OCI-LY7 (cell line): ENCODE measurements around the gene STX8. TPM values are rescaled to one million over a fixed set of nuclear protein-coding genes. Genes with fewer than 3 reads are reported as not detected.

Source experiments
- BruUV-seq: library from RNA; stranded (reverse); fragments of 400-500 nt; replicated peaks from 2 replicates; lab custom pipeline; 2021; lab: Mats Ljungman, UMichigan
- CTCF ChIA-PET: fragments of 300-600 bp; sonication (Branson Sonifier 250); formaldehyde crosslinking; loops from one replicate; lab custom pipeline; 2022; ENCODE audit warnings: antibody characterized with exemption; ENCODE audit not compliant: unreplicated experiment; lab: Charles Lee
- POLR2A ChIA-PET: fragments of 300-600 bp; sonication (Branson Sonifier 250); formaldehyde crosslinking; loops from one replicate; lab custom pipeline; 2022; ENCODE audit warnings: antibody characterized with exemption; lab: Charles Lee
- DNase-seq: peaks from one replicate; pipeline ENCODE4 v3.0.0-alpha.2; 2015; ENCODE audit warnings: low spot score
- H2AFZ ChIP-seq: fragments of 200-600 bp; sonication (generic), shearing (Covaris generic); 2 replicates; pipeline ENCODE4 v1.6.1; 2014; ENCODE audit warnings: mild to moderate bottlenecking, antibody characterized with exemption, low read length, moderate library complexity
- H3K27ac ChIP-seq: fragments of 200-600 bp; sonication (generic); 2 replicates; pipeline ENCODE4 v1.5.1; 2014; ENCODE audit warnings: mixed run types, low read depth, mild to moderate bottlenecking, moderate library complexity, low read length, inconsistent platforms; ENCODE audit not compliant: poor library complexity, severe bottlenecking
- H3K36me3 ChIP-seq: fragments of 200-600 bp; sonication (generic); 2 replicates; pipeline ENCODE4 v1.6.1; 2014; ENCODE audit warnings: mild to moderate bottlenecking, antibody characterized with exemption, low read length, moderate library complexity, mixed read lengths; ENCODE audit not compliant: insufficient read depth
- H3K4me1 ChIP-seq: fragments of 200-600 bp; sonication (generic); 2 replicates; pipeline ENCODE4 v1.5.1; 2014; ENCODE audit warnings: mild to moderate bottlenecking, low read length; ENCODE audit not compliant: insufficient read depth, poor library complexity, severe bottlenecking
- H3K4me2 ChIP-seq: fragments of 200-600 bp; sonication (generic); 2 replicates; pipeline ENCODE4 v1.6.1; 2014; ENCODE audit warnings: mild to moderate bottlenecking, low read length
- H3K4me3 ChIP-seq: fragments of 200-600 bp; sonication (generic); 2 replicates; pipeline ENCODE4 v1.5.1; 2014; ENCODE audit warnings: mild to moderate bottlenecking, low read depth, low read length; ENCODE audit not compliant: poor library complexity, severe bottlenecking
- H3K79me2 ChIP-seq: fragments of 200-600 bp; sonication (generic); 2 replicates; pipeline ENCODE4 v1.6.1; 2016; ENCODE audit warnings: low read depth, mild to moderate bottlenecking, low read length, moderate library complexity, mixed read lengths; ENCODE audit not compliant: insufficient read depth
- H3K9me2 ChIP-seq: fragments of 200-600 bp; sonication (generic); 2 replicates; pipeline ENCODE4 v1.6.1; 2016; ENCODE audit warnings: mild to moderate bottlenecking, low read length, mixed read lengths; ENCODE audit not compliant: insufficient read depth
- H3K9me3 ChIP-seq: fragments of 200-600 bp; sonication (generic); 2 replicates; pipeline ENCODE4 v1.6.1; 2014; ENCODE audit warnings: mild to moderate bottlenecking, mixed run types, low read length, mixed read lengths
- H4K20me1 ChIP-seq: fragments of 200-600 bp; sonication (generic); 2 replicates; pipeline ENCODE4 v1.6.1; 2014; ENCODE audit warnings: mild to moderate bottlenecking, antibody characterized with exemption, low read length, moderate library complexity, mixed read lengths; ENCODE audit not compliant: insufficient read depth
- CTCF ChIP-seq: fragments of 200-600 bp; sonication (generic); conservative IDR thresholded peaks from 2 replicates; pipeline ENCODE4 v1.5.1; 2014; ENCODE audit warnings: mild to moderate bottlenecking, antibody characterized with exemption, low read length, moderate library complexity, mixed read lengths
- EZH2phosphoT487 ChIP-seq: fragments of 200-600 bp; sonication (generic); IDR thresholded peaks from 2 replicates; pipeline ENCODE4 v1.6.1; 2018; ENCODE audit warnings: low read depth, borderline replicate concordance, mild to moderate bottlenecking, mixed run types, antibody characterized with exemption, low read length, moderate library complexity, mixed read lengths
- intact Hi-C: fragments of 100-400 bp; cut with micrococcal nuclease; formaldehyde crosslinking; loops from one replicate; pipeline ENCODE4 v1.10.0; 2022; ENCODE audit not compliant: unreplicated experiment
- total RNA-seq, 2 experiments: library from RNA; depleted of rRNA in 1 of 2; stranded (reverse); fragments of >200 nt in 1 of 2; shearing (Covaris generic) in 1 of 2; gene quantifications; 2 replicates each; pipeline ENCODE4 v1.2.3, GENCODE V29; 2014 to 2022

Gene STX8
- total RNA-seq, 2 experiments from 2014 or later, result 56.7 to 69.0 TPM

- CTCF ChIA-PET, result no interaction called here
- no peak for DNase-seq
- intact Hi-C loops, result no loop called here
These were observed 300.6 kb downstream of the STX8 start for GRCh38 chr17:9274973-9275372.

GRCh38 chr17:9273428-9274391 is 301.9 kb downstream of the STX8 start:
- intact Hi-C loops, result no loop called here
- Histone ChIP-seq H3K4me1 (no peaks in the 10 kb centered on the region), H3K79me2 (no peaks in the 10 kb centered on the region), H3K4me2 (no peak overlapping the region), H3K36me3 (no peaks in the 10 kb centered on the region), H4K20me1 (no peaks in the 10 kb centered on the region), H3K4me3 (no peak overlapping the region), H3K9me3 (no peaks in the 10 kb centered on the region), H2AFZ (no peak overlapping the region), H3K9me2 (no peaks in the 10 kb centered on the region), H3K27ac (no peak overlapping the region)
- no peak for DNase-seq
- ChIA-PET CTCF (no interaction called here), POLR2A (no interaction called here)
- BruUV-seq, result no TSS peak
- no peak for TF ChIP-seq EZH2phosphoT487
- no peak for TF ChIP-seq CTCF

More at GRCh38 chr17:9274973-9275372, 300.6 kb downstream of the STX8 start:
- no peak for TF ChIP-seq CTCF
- TF ChIP-seq EZH2phosphoT487, result no peak
- Histone ChIP-seq H3K4me2 (no peak overlapping the region), H3K4me3 (no peak overlapping the region), H2AFZ (no peak overlapping the region), H3K79me2 (no peaks in the 10 kb centered on the region), H4K20me1 (no peaks in the 10 kb centered on the region), H3K36me3 (no peaks in the 10 kb centered on the region), H3K27ac (no peak overlapping the region), H3K4me1 (no peaks in the 10 kb centered on the region), H3K9me2 (no peaks in the 10 kb centered on the region), H3K9me3 (no peaks in the 10 kb centered on the region)
- POLR2A ChIA-PET, result no interaction called here
- no TSS peak for BruUV-seq
